GM10248 (cell line): ENCODE results near the gene MAP3K21.

Source experiments
- CTCF ChIA-PET: fragments of 300-600 bp; sonication (Branson Sonifier 250); formaldehyde crosslinking; extraction: SDS; loops from one replicate; lab custom pipeline; 2021; ENCODE audit warnings: antibody characterized with exemption; lab: Yijun Ruan, JAX
- POLR2A ChIA-PET: fragments of 350-650 bp; sonication (Branson Sonifier 250); formaldehyde crosslinking; extraction: SDS; loops from one replicate; lab custom pipeline; 2020; ENCODE audit warnings: antibody characterized with exemption; lab: Yijun Ruan, JAX
- DNase-seq: peaks from one replicate; pipeline ENCODE4 v3.0.0; 2012; ENCODE audit errors: extremely low spot score
- TF ChIP-seq, protein P1 (sequence below): IDR thresholded peaks from 2 replicates; pipeline ENCODE4 v1.5.1; 2012; ENCODE audit warnings: mild to moderate bottlenecking, low read depth; ENCODE audit errors: extremely low read depth, missing control alignments, control extremely low read depth

The MAP3K21 gene

DNA sequence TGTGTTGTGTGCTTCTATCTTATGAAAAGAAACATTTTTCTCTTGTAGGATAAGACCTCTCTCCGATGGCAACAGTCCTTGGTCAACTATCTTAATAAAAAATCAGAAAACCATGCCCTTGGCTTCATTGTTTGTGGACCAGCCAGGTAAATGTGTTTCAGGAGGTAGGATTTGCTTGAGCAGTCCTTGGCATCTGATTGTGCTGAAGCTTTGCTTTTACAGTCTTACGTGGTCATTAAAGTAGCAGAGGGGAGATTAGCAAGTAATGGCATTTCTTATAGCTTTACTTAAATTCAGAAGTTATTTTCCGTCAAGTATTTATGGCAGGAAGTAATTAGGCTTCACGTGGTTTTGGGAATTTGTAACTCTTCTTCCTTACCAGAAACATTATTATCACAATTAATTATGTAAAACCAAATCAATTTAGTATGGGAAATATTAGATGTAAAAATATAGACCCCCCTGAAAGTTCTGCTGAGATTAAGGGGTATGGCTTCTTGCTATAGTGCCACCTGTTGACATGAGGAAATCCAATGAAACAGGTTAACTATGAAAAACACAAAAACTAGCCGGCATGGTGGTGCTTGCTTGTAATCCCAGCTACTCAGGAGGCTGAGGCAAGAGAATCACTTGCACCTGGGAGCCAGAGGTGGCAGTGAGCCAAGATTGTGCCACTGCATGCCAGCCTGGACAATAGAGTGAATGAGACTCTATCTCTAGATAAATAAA is 49.0 kb downstream of the MAP3K21 start:
- POLR2A ChIA-PET: no interaction called here
- TF ChIP-seq, protein P1, sequence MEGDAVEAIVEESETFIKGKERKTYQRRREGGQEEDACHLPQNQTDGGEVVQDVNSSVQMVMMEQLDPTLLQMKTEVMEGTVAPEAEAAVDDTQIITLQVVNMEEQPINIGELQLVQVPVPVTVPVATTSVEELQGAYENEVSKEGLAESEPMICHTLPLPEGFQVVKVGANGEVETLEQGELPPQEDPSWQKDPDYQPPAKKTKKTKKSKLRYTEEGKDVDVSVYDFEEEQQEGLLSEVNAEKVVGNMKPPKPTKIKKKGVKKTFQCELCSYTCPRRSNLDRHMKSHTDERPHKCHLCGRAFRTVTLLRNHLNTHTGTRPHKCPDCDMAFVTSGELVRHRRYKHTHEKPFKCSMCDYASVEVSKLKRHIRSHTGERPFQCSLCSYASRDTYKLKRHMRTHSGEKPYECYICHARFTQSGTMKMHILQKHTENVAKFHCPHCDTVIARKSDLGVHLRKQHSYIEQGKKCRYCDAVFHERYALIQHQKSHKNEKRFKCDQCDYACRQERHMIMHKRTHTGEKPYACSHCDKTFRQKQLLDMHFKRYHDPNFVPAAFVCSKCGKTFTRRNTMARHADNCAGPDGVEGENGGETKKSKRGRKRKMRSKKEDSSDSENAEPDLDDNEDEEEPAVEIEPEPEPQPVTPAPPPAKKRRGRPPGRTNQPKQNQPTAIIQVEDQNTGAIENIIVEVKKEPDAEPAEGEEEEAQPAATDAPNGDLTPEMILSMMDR: no peak
- DNase-seq: no peak
- CTCF ChIA-PET: interaction anchor here (1.2 kb wide), 1 partner anchor 19 kb away, joined by 4 read pairs; no protein-coding TSS in a partner anchor

DNA sequence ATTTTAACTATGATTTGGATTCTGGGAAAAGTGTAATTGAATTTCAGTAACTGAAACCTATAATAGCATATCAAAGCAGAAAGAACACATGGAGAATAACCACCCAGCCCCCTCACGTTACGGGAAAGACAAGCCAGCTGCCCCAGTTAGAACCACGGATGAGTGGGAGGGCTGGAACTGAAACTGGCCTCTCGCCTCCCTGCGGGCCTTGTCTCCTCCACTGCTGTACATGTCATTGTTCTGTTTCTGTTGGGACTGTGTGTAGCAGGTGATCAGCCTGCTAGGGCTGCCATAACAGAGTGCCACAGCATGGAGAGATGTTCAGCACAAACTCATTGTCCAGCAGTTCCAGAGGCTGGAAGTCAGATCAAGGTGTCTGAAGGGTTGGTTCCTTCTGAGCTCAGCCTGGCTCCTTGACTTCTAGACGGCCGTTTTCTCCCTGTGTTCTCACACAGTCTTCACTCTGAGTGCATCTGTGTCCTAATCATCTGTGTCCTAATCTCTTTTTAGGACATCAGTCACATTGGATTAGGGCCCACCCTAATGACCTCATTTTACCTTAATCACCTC is 52.4 kb downstream of the MAP3K21 start:
- DNase-seq: peak; percentile 26
- CTCF ChIA-PET: no interaction called here
- TF ChIP-seq, protein P1: no peak
- POLR2A ChIA-PET: no interaction called here

DNA sequence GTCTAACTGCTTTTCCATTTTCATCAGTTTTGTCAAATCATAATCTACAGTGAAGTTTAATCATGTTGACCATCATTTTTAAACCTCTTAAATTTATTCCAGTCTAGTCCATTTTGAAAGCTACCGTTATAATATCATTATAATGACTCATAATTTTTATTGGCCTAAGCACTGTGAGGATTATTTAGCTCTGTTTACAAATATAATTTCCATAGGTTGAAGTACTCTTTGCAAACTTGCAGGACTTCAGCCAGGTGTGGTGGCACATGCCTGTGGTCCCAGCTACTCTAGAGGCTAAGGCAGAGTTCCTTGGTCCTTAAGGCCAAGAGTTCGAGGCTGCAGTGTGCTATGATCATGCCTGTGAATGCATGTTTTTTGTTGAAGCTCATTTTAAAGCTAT is 54.3 kb downstream of the MAP3K21 start:
- no peak for DNase-seq
- ChIA-PET CTCF (interaction anchor here (1.1 to 2.9 kb wide), 3 partner anchors 8 to 20 kb away, joined by 3 to 14 read pairs (median 7); no protein-coding TSS in a partner anchor), POLR2A (no interaction called here)
- TF ChIP-seq, protein P1: no peak

DNA sequence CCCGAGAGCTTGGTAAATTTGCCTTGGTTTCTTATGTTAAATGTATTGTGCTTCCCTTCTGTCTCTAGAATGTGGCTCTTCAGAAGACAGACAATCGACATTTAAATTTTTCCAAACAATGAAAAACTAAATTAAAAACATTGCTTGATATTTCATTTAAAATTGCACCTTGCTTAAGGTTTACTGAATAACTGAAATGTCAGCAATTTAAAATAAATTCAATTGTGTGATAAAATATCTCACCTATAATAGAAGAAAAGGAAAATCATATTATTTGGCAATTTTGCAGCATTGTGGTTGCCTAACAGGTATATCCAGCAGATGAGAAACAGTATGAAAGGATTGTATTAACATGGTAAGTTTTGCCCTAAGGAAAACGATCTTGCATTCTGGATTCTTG is 56.5 kb downstream of the MAP3K21 start:
- TF ChIP-seq, protein P1: no peak
- POLR2A ChIA-PET: no interaction called here
- DNase-seq: no peak
- CTCF ChIA-PET: interaction anchor here (1.1 to 1.3 kb wide), 2 partner anchors 10 to 11 kb away, joined by 3 to 4 read pairs; no protein-coding TSS in a partner anchor

DNA sequence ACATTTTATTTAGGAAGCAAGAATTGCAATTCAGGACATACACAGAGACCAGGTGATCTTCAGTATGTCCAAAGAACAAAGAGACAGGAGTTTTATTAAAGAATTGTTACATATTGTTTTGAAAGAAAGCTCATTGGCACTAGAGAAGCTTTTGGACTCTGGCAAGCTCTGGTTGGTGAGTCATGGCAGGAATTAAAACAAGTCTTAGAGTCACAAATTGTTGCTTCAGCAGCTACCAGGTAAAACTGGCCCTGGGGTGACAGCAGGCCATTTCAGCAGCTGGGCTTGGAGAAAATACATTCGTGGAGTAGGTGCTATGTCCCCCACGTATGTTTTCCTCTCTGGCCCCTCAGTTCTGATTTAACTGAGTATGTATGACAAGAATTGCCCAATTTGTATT is 58.8 kb downstream of the MAP3K21 start:
- CTCF ChIA-PET: interaction anchor here (1.1 to 1.3 kb wide), 3 partner anchors 9 to 680 kb away, joined by 3 to 7 read pairs (median 3); no protein-coding TSS in a partner anchor
- no peak for DNase-seq
- TF ChIP-seq, protein P1: no peak
- POLR2A ChIA-PET: no interaction called here

DNA sequence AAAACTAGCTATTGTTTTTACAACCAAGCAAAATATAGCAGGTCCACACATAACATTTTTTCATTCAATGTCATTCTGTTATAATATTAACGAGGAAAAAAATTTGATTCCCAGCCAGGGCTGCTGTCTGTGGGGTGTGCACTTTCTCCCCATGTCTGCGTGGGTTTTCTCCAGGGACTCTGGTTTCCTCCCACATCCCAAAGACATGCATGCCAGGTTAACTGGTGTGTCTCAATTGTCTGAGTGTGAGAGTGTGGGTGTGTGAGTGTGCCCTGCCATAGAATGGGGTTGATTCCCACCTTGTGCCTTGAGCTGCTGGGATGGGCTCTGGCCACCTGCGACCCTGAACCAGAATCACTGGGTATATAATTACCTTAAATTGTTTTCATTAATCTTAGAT is 60.1 kb downstream of the MAP3K21 start:
- ChIA-PET POLR2A (no interaction called here), CTCF (interaction anchor here (0.7 to 1.1 kb wide), 3 partner anchors 8 to 15 kb away, joined by 3 read pairs; no protein-coding TSS in a partner anchor)
- DNase-seq: no peak
- TF ChIP-seq, protein P1: no peak
